Mesodermal cell (in vitro differentiated cells): ENCODE measurements around the gene NR1H3.

Experiments used
- H3K27ac ChIP-seq: 2 replicates; pipeline ENCODE4 v1.7.0; 2013; ENCODE audit warnings: mild to moderate bottlenecking, low read depth, low read length, moderate library complexity; ENCODE audit not compliant: severe bottlenecking
- H3K36me3 ChIP-seq: 2 replicates; pipeline ENCODE4 v1.7.1; 2013; ENCODE audit warnings: mild to moderate bottlenecking, low read length, moderate library complexity; ENCODE audit not compliant: control insufficient read depth, insufficient read depth
- H3K4me1 ChIP-seq: one replicate; pipeline ENCODE4 v1.7.1; 2013; ENCODE audit warnings: mild to moderate bottlenecking, low read length; ENCODE audit not compliant: insufficient read depth, control insufficient read depth, poor library complexity, severe bottlenecking
- H3K4me3 ChIP-seq: 2 replicates; pipeline ENCODE4 v1.7.0; 2013; ENCODE audit warnings: low read length, control low read depth, mild to moderate bottlenecking; ENCODE audit not compliant: insufficient read depth, poor library complexity, severe bottlenecking; ENCODE audit errors: extremely low read depth
- H3K9me3 ChIP-seq: 2 replicates; pipeline ENCODE4 v1.7.1; 2013; ENCODE audit warnings: mild to moderate bottlenecking, low read length, moderate library complexity; ENCODE audit not compliant: control insufficient read depth
- WGBS, 2 experiments: methylation state at CpG; one replicate each; pipeline ENCODE4 v1.1.5; 2013; ENCODE audit warnings: missing lambda C conversion rate in 2 of 2; ENCODE audit not compliant: insufficient coverage in 2 of 2; 5-methylcytosine and 5-hydroxymethylcytosine counted together

Gene NR1H3

GRCh38 chr11:47243454-47243853, 14.3 kb upstream of the NR1H3 start:
- Histone ChIP-seq H3K9me3 (no peaks in the 10 kb centered on the region), H3K36me3 (peaks cover 84% of the 10 kb centered on the region), H3K4me3 (no peak overlapping the region), H3K27ac (no peak overlapping the region), H3K4me1 (no peaks in the 10 kb centered on the region)
- 98% methylated on average over 4 of the region's 4 CpGs for WGBS, 2 experiments

- no peaks in the 10 kb centered on the region for H3K9me3 ChIP-seq
- 94 to 97% methylated on average over 19 to 21 of the region's 23 CpGs for WGBS, 2 experiments
- H3K27ac ChIP-seq, result no peak overlapping the region
- H3K4me1 ChIP-seq, result no peaks in the 10 kb centered on the region
- peaks cover 71% of the 10 kb centered on the region for H3K36me3 ChIP-seq
- H3K4me3 ChIP-seq, result no peak overlapping the region
Measured at GRCh38 chr11:47244448-47245350, 13.1 kb upstream of the NR1H3 start.

GRCh38 chr11:47245611-47246357, 12.0 kb upstream of the NR1H3 start:
- Histone ChIP-seq H3K4me1 (no peaks in the 10 kb centered on the region), H3K36me3 (peaks cover 63% of the 10 kb centered on the region), H3K9me3 (no peaks in the 10 kb centered on the region), H3K4me3 (no peak overlapping the region), H3K27ac (no peak overlapping the region)
- WGBS, 2 experiments, result 89 to 99% methylated on average over 10 to 11 of the region's 11 CpGs

GRCh38 chr11:47247502-47247901, 10.3 kb upstream of the NR1H3 start:
- Histone ChIP-seq H3K4me3 (peak overlapping the region; percentile 66), H3K9me3 (no peaks in the 10 kb centered on the region), H3K27ac (no peak overlapping the region), H3K4me1 (no peaks in the 10 kb centered on the region), H3K36me3 (peaks cover 46% of the 10 kb centered on the region)
- 92 to 100% methylated on average over 2 to 4 of the region's 5 CpGs for WGBS, 2 experiments

GRCh38 chr11:47248304-47248663, 9.5 kb upstream of the NR1H3 start:
- Histone ChIP-seq H3K9me3 (no peaks in the 10 kb centered on the region), H3K27ac (peak overlapping the region; percentile 89), H3K36me3 (peaks cover 38% of the 10 kb centered on the region), H3K4me1 (no peaks in the 10 kb centered on the region), H3K4me3 (peak overlapping the region; percentile 66)
- WGBS, 2 experiments, result 0 to 4% methylated on average over 5 to 6 of the region's 7 CpGs

GRCh38 chr11:47248664-47249377, 9.0 kb upstream of the NR1H3 start, which contains the start of gene ACP2:
ACP2 (minus strand) TSS chr11:47248814; CDS start chr11:47248789, 25 bp downstream.
- Histone ChIP-seq H3K27ac (peak within 1 kb of the TSS; percentile 89), H3K4me1 (peaks cover under 1% of the 10 kb centered on the region), H3K36me3 (peaks cover 33% of the 10 kb centered on the region), H3K9me3 (no peaks in the 10 kb centered on the region), H3K4me3 (peak within 1 kb of the TSS; percentile 66)
- WGBS, 2 experiments, result 0 to 1% methylated on average over 44 to 45 of the region's 45 CpGs

- Histone ChIP-seq H3K4me1 (peaks cover 6% of the 10 kb centered on the region), H3K4me3 (peak overlapping the region; percentile 66), H3K27ac (no peak overlapping the region), H3K36me3 (peaks cover 33% of the 10 kb centered on the region), H3K9me3 (no peaks in the 10 kb centered on the region)
- WGBS, 2 experiments, result 57 to 82% methylated on average over 2 to 3 of the region's 3 CpGs
Measured at GRCh38 chr11:47249378-47249715, 8.4 kb upstream of the NR1H3 start.

GRCh38 chr11:47251751-47252150, 6.0 kb upstream of the NR1H3 start:
- Histone ChIP-seq H3K4me1 (peaks cover 14% of the 10 kb centered on the region), H3K36me3 (peaks cover 10% of the 10 kb centered on the region), H3K27ac (no peak overlapping the region), H3K9me3 (no peaks in the 10 kb centered on the region), H3K4me3 (no peak overlapping the region)
- 100% methylated on average over 1 of the region's 3 CpGs for whole genome bisulfite sequencing, 2 experiments

- Histone ChIP-seq H3K27ac (no peak overlapping the region), H3K4me1 (peaks cover 28% of the 10 kb centered on the region), H3K4me3 (no peak overlapping the region), H3K9me3 (no peaks in the 10 kb centered on the region), H3K36me3 (no peaks in the 10 kb centered on the region)
- 88 to 100% methylated on average over 2 of the region's 2 CpGs for WGBS, 2 experiments
Measured at GRCh38 chr11:47253660-47254059, 4.1 kb upstream of the NR1H3 start.

- Histone ChIP-seq H3K27ac (peak overlapping the region; percentile 67), H3K9me3 (no peaks in the 10 kb centered on the region), H3K4me3 (no peak overlapping the region), H3K36me3 (no peaks in the 10 kb centered on the region), H3K4me1 (peaks cover 35% of the 10 kb centered on the region)
- 86 to 100% methylated on average over 1 to 3 of the region's 3 CpGs for whole genome bisulfite sequencing, 2 experiments
Measured at GRCh38 chr11:47254386-47254785, 3.4 kb upstream of the NR1H3 start.
